ENCODE measurements around the gene COX6A1.

The COX6A1 gene

DNA sequence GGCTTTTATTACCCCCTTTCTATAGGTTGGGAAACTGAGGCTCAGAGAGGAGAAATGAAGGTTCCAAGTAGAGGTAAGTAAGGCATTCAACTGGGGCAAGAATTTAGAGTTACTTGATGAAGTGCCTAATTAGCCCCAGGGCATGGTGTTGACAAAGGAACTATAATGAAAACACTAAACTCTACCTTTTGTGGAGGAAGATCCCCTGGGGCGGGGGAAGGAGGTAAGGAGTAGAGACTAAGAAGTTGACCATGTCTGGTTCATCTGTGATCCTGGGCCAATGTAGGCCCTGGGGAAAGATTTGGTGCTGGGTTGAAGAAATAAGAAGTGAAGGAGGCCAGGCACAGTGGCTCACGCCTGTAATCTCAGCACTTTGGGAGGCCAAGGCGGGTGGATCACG, 16.2 kb upstream of the COX6A1 start:
- DNase-seq (ENCODE audit: extremely low read depth, insufficient read length) = no peak
- H3K4me3 ChIP-seq (replicated peaks; ENCODE audit: low read depth, low read length) = no peak overlapping the region
- TF ChIP-seq, protein P1, sequence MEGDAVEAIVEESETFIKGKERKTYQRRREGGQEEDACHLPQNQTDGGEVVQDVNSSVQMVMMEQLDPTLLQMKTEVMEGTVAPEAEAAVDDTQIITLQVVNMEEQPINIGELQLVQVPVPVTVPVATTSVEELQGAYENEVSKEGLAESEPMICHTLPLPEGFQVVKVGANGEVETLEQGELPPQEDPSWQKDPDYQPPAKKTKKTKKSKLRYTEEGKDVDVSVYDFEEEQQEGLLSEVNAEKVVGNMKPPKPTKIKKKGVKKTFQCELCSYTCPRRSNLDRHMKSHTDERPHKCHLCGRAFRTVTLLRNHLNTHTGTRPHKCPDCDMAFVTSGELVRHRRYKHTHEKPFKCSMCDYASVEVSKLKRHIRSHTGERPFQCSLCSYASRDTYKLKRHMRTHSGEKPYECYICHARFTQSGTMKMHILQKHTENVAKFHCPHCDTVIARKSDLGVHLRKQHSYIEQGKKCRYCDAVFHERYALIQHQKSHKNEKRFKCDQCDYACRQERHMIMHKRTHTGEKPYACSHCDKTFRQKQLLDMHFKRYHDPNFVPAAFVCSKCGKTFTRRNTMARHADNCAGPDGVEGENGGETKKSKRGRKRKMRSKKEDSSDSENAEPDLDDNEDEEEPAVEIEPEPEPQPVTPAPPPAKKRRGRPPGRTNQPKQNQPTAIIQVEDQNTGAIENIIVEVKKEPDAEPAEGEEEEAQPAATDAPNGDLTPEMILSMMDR (IDR thresholded peaks at IDR 0.05; ENCODE audit: insufficient read depth, low read length, poor library complexity, severe bottlenecking) = no peak
- H3K36me3 ChIP-seq (ENCODE audit: control insufficient read depth, insufficient read depth, low read length) = no peaks in the 10 kb centered on the region
- no peaks in the 10 kb centered on the region; the same call in 1 of the 2 replicates for H3K27me3 ChIP-seq (replicated peaks; ENCODE audit: control insufficient read depth, insufficient read depth, low read length)

DNA sequence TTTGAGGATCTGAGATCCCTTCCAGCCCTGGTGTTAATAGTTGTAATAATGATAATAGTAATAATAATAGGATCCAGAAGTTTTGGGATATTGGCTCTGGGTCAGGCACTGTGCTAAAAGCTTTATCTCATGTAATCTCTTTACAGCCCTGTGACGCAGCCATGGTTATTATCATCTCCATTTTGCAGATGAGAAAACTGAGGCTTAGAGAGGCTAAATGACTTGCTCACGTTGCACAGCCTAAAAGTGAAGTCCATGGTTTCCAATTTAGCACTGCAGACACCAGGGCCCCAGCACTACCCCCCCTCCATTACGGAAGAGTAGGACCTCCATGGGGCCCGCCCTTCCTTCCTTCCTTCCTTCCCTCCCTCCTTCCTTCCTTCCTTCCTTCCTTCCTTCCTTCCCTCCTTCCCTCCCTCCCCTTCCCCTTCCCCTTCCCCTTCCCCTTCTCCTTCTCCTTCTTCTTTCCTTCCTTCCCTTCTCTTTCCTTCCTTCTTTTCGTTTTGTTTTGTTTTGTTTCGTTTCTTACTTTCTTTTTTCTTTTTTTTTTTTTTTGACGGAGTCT, 14.9 kb upstream of the COX6A1 start:
- DNase-seq (ENCODE audit: extremely low read depth, insufficient read length) = no peak
- TF ChIP-seq, protein P1 (IDR thresholded peaks at IDR 0.05; ENCODE audit: insufficient read depth, low read length, poor library complexity, severe bottlenecking) = no peak
- Histone ChIP-seq H3K27me3 (replicated peaks; ENCODE audit: control insufficient read depth, insufficient read depth, low read length) (no peaks in the 10 kb centered on the region; the same call in 1 of the 2 replicates), H3K36me3 (ENCODE audit: control insufficient read depth, insufficient read depth, low read length) (no peaks in the 10 kb centered on the region), H3K4me3 (replicated peaks; ENCODE audit: low read depth, low read length) (no peak overlapping the region)

DNA sequence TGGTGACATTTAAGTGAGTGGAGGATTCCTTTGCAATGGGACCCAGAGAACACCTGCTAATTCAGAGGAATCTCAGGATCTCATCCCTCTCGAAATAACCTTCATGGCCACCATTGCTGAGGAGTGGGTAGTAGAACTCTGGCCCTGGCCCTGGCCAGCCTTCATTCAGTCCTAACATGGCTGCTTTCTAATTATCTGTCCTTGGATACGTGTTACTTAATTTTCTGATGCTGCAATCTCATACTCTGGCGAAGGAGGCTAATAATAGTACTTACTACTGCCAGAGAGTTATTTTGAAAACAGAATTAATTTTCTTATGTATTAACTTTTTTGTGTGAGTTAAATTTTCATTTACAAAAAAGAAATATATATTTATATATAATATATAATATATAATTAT, 12.1 kb upstream of the COX6A1 start:
- DNase-seq (ENCODE audit: extremely low read depth, insufficient read length) = no peak
- no peak overlapping the region for H3K4me3 ChIP-seq (replicated peaks; ENCODE audit: low read depth, low read length)
- TF ChIP-seq, protein P1 (IDR thresholded peaks at IDR 0.05; ENCODE audit: insufficient read depth, low read length, poor library complexity, severe bottlenecking) = no peak
- no peaks in the 10 kb centered on the region for H3K36me3 ChIP-seq (ENCODE audit: control insufficient read depth, insufficient read depth, low read length)
- no peaks in the 10 kb centered on the region; the same call in 1 of the 2 replicates for H3K27me3 ChIP-seq (replicated peaks; ENCODE audit: control insufficient read depth, insufficient read depth, low read length)

DNA sequence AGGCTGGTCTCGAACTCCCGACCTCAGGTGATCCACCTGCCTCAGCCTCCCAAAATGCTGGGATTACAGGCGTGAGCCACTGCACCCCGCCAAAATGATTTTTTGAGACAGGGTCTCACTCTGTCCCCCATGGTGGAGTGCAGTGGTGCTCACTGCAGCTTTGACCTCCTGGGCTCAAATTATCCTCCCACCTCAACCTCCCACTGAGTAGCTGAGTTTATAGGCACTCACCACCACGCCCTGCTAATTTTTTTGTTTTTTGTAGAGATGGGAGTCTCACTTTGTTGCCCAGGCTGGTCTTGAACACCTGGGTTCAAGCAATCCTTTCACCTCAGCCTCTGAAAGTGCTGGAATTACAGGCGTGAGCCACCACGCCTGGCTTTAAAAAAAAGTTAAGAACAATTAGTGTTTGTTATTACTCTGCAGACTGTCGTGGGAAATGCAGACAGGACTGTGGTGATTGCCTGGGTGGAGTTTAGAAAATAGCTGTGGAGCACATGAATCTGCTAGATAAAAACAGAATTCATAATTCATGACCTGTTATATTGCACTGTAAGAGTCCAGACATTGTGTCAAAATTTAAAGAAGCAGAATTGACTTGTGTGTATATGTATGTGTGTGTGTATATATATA, 9.2 kb upstream of the COX6A1 start:
- Histone ChIP-seq H3K27me3 (replicated peaks; ENCODE audit: control insufficient read depth, insufficient read depth, low read length) (no peaks in the 10 kb centered on the region; the same call in 1 of the 2 replicates), H3K36me3 (ENCODE audit: control insufficient read depth, insufficient read depth, low read length) (no peaks in the 10 kb centered on the region), H3K4me3 (replicated peaks; ENCODE audit: low read depth, low read length) (no peak overlapping the region)
- no peak for DNase-seq (ENCODE audit: extremely low read depth, insufficient read length)
- TF ChIP-seq, protein P1 (IDR thresholded peaks at IDR 0.05; ENCODE audit: insufficient read depth, low read length, poor library complexity, severe bottlenecking) = no peak

DNA sequence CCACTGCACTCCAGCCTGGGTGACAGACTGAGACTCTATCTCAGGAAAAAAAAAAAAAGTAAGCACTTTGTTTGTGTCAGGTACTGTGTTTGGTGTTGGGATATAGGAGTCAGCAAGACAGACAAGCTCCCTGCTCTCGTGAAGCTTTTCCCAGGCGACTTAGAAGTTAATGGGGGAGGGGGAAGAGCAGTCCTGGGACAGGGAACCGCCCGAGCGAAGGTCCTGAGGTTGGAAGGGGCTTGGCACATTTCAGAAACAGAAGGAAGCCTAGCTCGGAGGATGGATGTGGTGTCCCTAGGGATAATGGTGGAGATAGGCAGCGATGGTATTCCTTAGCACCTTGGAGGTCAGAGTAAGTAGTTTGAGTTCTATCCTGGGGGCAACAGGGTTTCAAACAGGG, 8.5 kb upstream of the COX6A1 start:
- TF ChIP-seq, protein P1 (IDR thresholded peaks at IDR 0.05; ENCODE audit: insufficient read depth, low read length, poor library complexity, severe bottlenecking) = no peak
- no peak for DNase-seq (ENCODE audit: extremely low read depth, insufficient read length)
- H3K36me3 ChIP-seq (ENCODE audit: control insufficient read depth, insufficient read depth, low read length) = no peaks in the 10 kb centered on the region
- no peaks in the 10 kb centered on the region; the same call in 1 of the 2 replicates for H3K27me3 ChIP-seq (replicated peaks; ENCODE audit: control insufficient read depth, insufficient read depth, low read length)
- no peak overlapping the region for H3K4me3 ChIP-seq (replicated peaks; ENCODE audit: low read depth, low read length)
